ENCODE measurements around the gene RPS5.
"Not testable (repeated sequence)": the region's sequence is repeated elsewhere in the genome, so short reads cannot be mapped to it uniquely, and the experiment has no call there.

RPS5 gene

GRCh38 chr19:58356766-58357480 is 30.1 kb upstream of the RPS5 start:
- no peak for DNase-seq (ENCODE audit: low spot score)

- no peak for DNase-seq (ENCODE audit: low spot score)
These were observed 29.5 kb upstream of the RPS5 start for GRCh38 chr19:58357481-58358145.

- DNase-seq (ENCODE audit: low spot score): peak; percentile 91
These were observed 25.2 kb upstream of the RPS5 start for GRCh38 chr19:58361900-58362271.

GRCh38 chr19:58362272-58362994 is 24.6 kb upstream of the RPS5 start, which contains the start of gene ZNF497:
Gene ZNF497, minus strand, starts transcription at chr19:58362751. Its CDS starts 5,116 bp downstream, at chr19:58357635.
- DNase-seq (ENCODE audit: low spot score): peak; percentile 100

GRCh38 chr19:58364146-58364545 is 22.9 kb upstream of the RPS5 start:
- no peak for DNase-seq (ENCODE audit: low spot score)

GRCh38 chr19:58366585-58367430 is 20.3 kb upstream of the RPS5 start:
- DNase-seq (ENCODE audit: low spot score): no peak

GRCh38 chr19:58367698-58368454 is 19.2 kb upstream of the RPS5 start:
- DNase-seq (ENCODE audit: low spot score): no peak

- DNase-seq (ENCODE audit: low spot score): no peak
These were observed 18.3 kb upstream of the RPS5 start for GRCh38 chr19:58368561-58369360.

GRCh38 chr19:58372311-58373133 is 14.5 kb upstream of the RPS5 start:
- DNase-seq (ENCODE audit: low spot score): no peak

- DNase-seq (ENCODE audit: low spot score): no peak
These were observed 12.9 kb upstream of the RPS5 start for GRCh38 chr19:58374200-58374599.

GRCh38 chr19:58376724-58377123 is 10.3 kb upstream of the RPS5 start:
- not testable (repeated sequence) for DNase-seq (ENCODE audit: low spot score)

- DNase-seq (ENCODE audit: low spot score): no peak
These were observed 7.8 kb upstream of the RPS5 start for GRCh38 chr19:58379246-58379645.

- DNase-seq (ENCODE audit: low spot score): no peak
These were observed 6.9 kb upstream of the RPS5 start for GRCh38 chr19:58380037-58380661.

- DNase-seq (ENCODE audit: low spot score): peak; percentile 97
These were observed 6.2 kb upstream of the RPS5 start, which contains the start of gene ZNF837 for GRCh38 chr19:58380662-58381459. Gene ZNF837, minus strand, starts transcription at chr19:58381030. Its CDS starts 11,698 bp downstream, at chr19:58369332.

GRCh38 chr19:58381460-58382212 is 5.4 kb upstream of the RPS5 start:
- DNase-seq (ENCODE audit: low spot score): no peak

GRCh38 chr19:58382997-58383603 is 4.0 kb upstream of the RPS5 start:
- no peak for DNase-seq (ENCODE audit: low spot score)

GRCh38 chr19:58385313-58385890 is 1.7 kb upstream of the RPS5 start:
- no peak for DNase-seq (ENCODE audit: low spot score)

Measured in HuH-7.5 (cell line).